Endothelial cell (in vitro differentiated cells): ENCODE results near the gene LRBA. TPM values are rescaled to one million over a fixed set of nuclear protein-coding genes. Genes with fewer than 3 reads are reported as not detected.

Experiments
- DNase-seq: peaks from one replicate; pipeline ENCODE4 v3.0.0; 2021; ENCODE audit warnings: low spot score
- H3K27ac Mint-ChIP-seq: one replicate; pipeline ENCODE4 v1.8.0; 2021; ENCODE audit warnings: mixed read lengths, inconsistent platforms; ENCODE audit not compliant: unreplicated experiment
- H3K27me3 Mint-ChIP-seq: one replicate; pipeline ENCODE4 v1.8.0; 2021; ENCODE audit warnings: mild to moderate bottlenecking, moderate library complexity, mixed read lengths, inconsistent platforms; ENCODE audit not compliant: unreplicated experiment
- H3K36me3 Mint-ChIP-seq: one replicate; pipeline ENCODE4 v1.8.0; 2021; ENCODE audit warnings: mild to moderate bottlenecking, low read depth, mixed read lengths, inconsistent platforms; ENCODE audit not compliant: unreplicated experiment
- H3K4me1 Mint-ChIP-seq: one replicate; pipeline ENCODE4 v1.8.0; 2021; ENCODE audit warnings: mild to moderate bottlenecking, mixed read lengths, inconsistent platforms; ENCODE audit not compliant: unreplicated experiment
- H3K4me3 Mint-ChIP-seq: one replicate; pipeline ENCODE4 v1.8.0; 2021; ENCODE audit warnings: mild to moderate bottlenecking, mixed read lengths, inconsistent platforms; ENCODE audit not compliant: unreplicated experiment
- H3K9me3 Mint-ChIP-seq: one replicate; pipeline ENCODE4 v1.8.0; 2021; ENCODE audit warnings: mixed read lengths, inconsistent platforms; ENCODE audit not compliant: unreplicated experiment
- total RNA-seq: library from RNA; stranded (reverse); fragmentation: NEBNext Ultra II Directional; extraction: Animal tissue kit (Norgen Biotek cat#: 25700); gene quantifications from one replicate; pipeline ENCODE4 v1.2.1, GENCODE V29; 2021; ENCODE audit not compliant: unreplicated experiment
- TF ChIP-seq, protein P1 (sequence below): fragments of 200-600 bp; sonication (generic); IDR thresholded peaks from one replicate; pipeline ENCODE4 v1.5.0; 2021; ENCODE audit warnings: antibody characterized with exemption; ENCODE audit not compliant: unreplicated experiment

The LRBA gene
- total RNA-seq, 1 donor from 2014 or later = 44.3 TPM

DNA sequence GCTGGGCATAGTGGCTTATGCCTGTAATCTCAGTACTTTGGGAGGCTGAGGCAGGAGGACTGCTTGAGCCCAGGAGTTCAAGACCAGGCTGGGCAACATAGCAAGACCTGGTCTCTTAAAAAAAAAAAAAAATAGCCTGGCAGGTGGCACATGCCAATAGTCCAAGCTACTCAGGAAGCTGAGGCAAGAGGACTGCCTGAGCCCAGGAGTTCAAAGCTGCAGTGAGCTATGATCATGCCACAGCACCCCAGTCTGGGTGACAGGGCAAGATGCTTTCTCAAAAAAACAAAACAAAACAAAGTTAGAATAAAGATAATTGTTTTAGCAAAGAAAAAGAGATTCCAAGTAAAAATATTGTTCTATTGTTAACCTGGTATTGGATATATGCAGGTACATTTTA is 75.0 kb downstream of the LRBA start:
- TF ChIP-seq, protein P1, sequence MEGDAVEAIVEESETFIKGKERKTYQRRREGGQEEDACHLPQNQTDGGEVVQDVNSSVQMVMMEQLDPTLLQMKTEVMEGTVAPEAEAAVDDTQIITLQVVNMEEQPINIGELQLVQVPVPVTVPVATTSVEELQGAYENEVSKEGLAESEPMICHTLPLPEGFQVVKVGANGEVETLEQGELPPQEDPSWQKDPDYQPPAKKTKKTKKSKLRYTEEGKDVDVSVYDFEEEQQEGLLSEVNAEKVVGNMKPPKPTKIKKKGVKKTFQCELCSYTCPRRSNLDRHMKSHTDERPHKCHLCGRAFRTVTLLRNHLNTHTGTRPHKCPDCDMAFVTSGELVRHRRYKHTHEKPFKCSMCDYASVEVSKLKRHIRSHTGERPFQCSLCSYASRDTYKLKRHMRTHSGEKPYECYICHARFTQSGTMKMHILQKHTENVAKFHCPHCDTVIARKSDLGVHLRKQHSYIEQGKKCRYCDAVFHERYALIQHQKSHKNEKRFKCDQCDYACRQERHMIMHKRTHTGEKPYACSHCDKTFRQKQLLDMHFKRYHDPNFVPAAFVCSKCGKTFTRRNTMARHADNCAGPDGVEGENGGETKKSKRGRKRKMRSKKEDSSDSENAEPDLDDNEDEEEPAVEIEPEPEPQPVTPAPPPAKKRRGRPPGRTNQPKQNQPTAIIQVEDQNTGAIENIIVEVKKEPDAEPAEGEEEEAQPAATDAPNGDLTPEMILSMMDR = no peak
- DNase-seq = no peak

DNA sequence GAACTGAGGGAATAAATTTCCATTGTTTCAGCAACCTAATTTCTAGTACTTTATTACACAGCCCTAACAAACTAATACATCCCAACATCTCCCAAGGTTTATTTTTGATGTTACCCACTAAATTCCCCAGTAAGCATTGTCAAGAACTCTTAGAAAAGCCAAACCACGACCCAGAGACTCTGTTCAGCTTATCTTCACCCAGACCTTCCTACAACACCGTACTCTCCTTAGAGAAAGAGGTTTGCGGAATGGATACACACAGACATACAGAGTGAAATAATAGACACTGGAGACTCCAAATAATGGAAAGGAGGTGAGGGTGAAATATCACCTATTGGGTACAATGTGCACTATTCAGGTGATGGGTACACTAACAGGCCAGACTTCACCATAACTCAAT is 75.6 kb downstream of the LRBA start:
- H3K9me3 Mint-ChIP-seq = no peaks in the 10 kb centered on the region
- TF ChIP-seq, protein P1 = no peak
- H3K36me3 Mint-ChIP-seq = no peaks in the 10 kb centered on the region
- no peaks in the 10 kb centered on the region for H3K27me3 Mint-ChIP-seq
- no peak overlapping the region for H3K27ac Mint-ChIP-seq
- H3K4me1 Mint-ChIP-seq = no peaks in the 10 kb centered on the region
- H3K4me3 Mint-ChIP-seq = no peak overlapping the region
- DNase-seq = no peak

More for the DNA sequence above, 75.0 kb downstream of the LRBA start:
- no peaks in the 10 kb centered on the region for H3K36me3 Mint-ChIP-seq
- no peaks in the 10 kb centered on the region for H3K4me1 Mint-ChIP-seq
- H3K4me3 Mint-ChIP-seq = no peak overlapping the region
- H3K9me3 Mint-ChIP-seq = no peaks in the 10 kb centered on the region
- H3K27me3 Mint-ChIP-seq = no peaks in the 10 kb centered on the region
- no peak overlapping the region for H3K27ac Mint-ChIP-seq

DNA sequence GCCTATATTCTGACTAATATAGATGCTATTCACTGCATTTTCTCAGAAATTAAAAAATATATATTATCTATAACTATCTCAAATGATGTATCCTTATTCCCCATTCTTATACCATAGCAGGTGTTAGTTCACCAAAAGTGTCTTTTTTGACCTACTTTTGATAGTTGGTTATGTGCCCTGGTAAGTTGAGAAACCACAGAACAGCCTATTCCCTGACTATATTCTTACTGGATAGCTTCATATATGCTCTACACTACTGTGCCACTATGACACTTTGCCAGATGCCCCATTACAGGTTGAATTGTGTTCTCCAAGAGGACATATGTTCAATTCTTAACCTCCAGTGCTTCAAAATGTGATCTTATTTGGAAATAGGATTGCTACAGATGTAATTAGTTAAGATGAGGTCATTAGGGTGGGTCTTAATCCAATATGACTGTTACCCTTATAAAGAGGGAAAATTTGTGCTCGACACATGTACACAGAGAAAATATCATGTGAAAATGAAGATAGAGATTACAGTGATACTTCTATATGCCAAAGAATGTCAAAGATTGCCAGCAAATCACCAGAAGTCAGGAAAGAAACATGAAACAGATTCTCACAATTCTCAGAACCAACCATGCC is 76.1 kb downstream of the LRBA start:
- no peaks in the 10 kb centered on the region for H3K4me1 Mint-ChIP-seq
- TF ChIP-seq, protein P1 = no peak
- no peak for DNase-seq
- no peak overlapping the region for H3K27ac Mint-ChIP-seq
- H3K9me3 Mint-ChIP-seq = no peaks in the 10 kb centered on the region
- H3K4me3 Mint-ChIP-seq = no peak overlapping the region
- H3K27me3 Mint-ChIP-seq = no peaks in the 10 kb centered on the region
- H3K36me3 Mint-ChIP-seq = no peaks in the 10 kb centered on the region

DNA sequence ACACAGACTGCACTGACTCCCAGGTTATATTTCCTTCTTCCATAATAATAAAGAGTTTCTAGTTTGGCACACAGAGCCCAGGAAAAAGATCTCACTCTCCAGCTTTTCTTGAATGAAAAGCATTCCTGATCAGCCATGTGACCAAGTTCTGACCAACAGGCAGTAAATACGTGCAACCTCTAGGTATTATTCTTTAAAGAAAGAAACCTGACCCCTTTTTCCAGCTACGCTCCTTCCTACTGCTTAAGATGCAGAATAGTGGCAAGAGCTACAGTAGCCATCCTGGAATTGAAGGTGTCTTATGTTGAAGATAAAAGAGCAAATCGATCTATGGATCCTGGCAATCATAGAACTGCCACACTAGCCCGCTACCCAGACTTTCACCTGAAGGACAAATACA is 76.7 kb downstream of the LRBA start:
- no peaks in the 10 kb centered on the region for H3K36me3 Mint-ChIP-seq
- TF ChIP-seq, protein P1 = no peak
- no peaks in the 10 kb centered on the region for H3K9me3 Mint-ChIP-seq
- no peaks in the 10 kb centered on the region for H3K4me1 Mint-ChIP-seq
- DNase-seq = no peak
- H3K27me3 Mint-ChIP-seq = no peaks in the 10 kb centered on the region
- H3K4me3 Mint-ChIP-seq = no peak overlapping the region
- H3K27ac Mint-ChIP-seq = peak overlapping the region; percentile 2

DNA sequence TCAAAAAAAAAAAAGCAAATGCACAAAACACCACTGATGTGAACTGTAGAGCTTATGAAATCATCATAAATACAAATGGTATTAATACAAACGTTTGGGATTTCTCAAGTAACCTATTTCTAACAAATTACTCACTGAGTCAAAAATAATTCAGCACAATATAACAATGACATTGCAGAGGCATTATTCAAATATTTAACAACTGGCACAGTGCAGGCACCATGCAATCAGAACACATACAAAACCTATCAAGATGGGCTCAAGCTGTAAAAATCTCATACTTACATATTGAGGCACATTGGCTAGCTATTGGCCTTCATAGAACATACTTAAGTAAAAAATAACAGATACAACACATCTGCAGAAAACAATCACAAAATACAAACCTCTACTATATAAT is 81.1 kb downstream of the LRBA start:
- Mint-ChIP-seq H3K36me3 (no peaks in the 10 kb centered on the region), H3K27ac (no peak overlapping the region)

More for the DNA sequence above, 81.1 kb downstream of the LRBA start:
- TF ChIP-seq, protein P1 = no peak
- H3K27me3 Mint-ChIP-seq = no peaks in the 10 kb centered on the region
- no peaks in the 10 kb centered on the region for H3K9me3 Mint-ChIP-seq
- no peak overlapping the region for H3K4me3 Mint-ChIP-seq
- H3K4me1 Mint-ChIP-seq = no peaks in the 10 kb centered on the region
- no peak for DNase-seq
